ENCODE data around the gene CUEDC1.
A peak's percentile ranks its signal among the peaks of the same experiment; 100 is the strongest.

Gene CUEDC1

GRCh38 chr17:57811638-57812280 lies 143.5 kb downstream of the CUEDC1 start:
- TF ChIP-seq EZH2 (IDR thresholded peaks at IDR 0.05) (no peak), POLR2AphosphoS5 (IDR thresholded peaks at IDR 0.05; ENCODE audit: borderline replicate concordance, low read depth, low read length) (no peak), FOXP2 (optimal IDR thresholded peaks at IDR 0.05; ENCODE audit: control extremely low read depth, extremely low read length, insufficient read depth) (no peak)
- 0 out of 2 replicates have a peak overlapping the region, but pooled peaks have one; percentile 6 for H3K4me3 ChIP-seq

More at GRCh38 chr17:57811638-57812280, 143.5 kb downstream of the CUEDC1 start:
- DNase-seq (ENCODE audit: low read depth, low spot score) = no peak
- H3K27ac ChIP-seq = no peak overlapping the region
- H3K9me3 ChIP-seq (ENCODE audit: low read depth, low read length) = no peaks in the 10 kb centered on the region
- no peak overlapping the region for H3K9ac ChIP-seq (ENCODE audit: insufficient read length)
- no peaks in the 10 kb centered on the region for H3K36me3 ChIP-seq (ENCODE audit: insufficient read depth, low read length)
